ENCODE results near the gene CYS1. TPM values are rescaled to one million over a fixed set of nuclear protein-coding genes. Genes with fewer than 3 reads are reported as not detected.

Gene CYS1
- polyA plus RNA-seq, 1 donor from 2014 or later = not detected

DNA sequence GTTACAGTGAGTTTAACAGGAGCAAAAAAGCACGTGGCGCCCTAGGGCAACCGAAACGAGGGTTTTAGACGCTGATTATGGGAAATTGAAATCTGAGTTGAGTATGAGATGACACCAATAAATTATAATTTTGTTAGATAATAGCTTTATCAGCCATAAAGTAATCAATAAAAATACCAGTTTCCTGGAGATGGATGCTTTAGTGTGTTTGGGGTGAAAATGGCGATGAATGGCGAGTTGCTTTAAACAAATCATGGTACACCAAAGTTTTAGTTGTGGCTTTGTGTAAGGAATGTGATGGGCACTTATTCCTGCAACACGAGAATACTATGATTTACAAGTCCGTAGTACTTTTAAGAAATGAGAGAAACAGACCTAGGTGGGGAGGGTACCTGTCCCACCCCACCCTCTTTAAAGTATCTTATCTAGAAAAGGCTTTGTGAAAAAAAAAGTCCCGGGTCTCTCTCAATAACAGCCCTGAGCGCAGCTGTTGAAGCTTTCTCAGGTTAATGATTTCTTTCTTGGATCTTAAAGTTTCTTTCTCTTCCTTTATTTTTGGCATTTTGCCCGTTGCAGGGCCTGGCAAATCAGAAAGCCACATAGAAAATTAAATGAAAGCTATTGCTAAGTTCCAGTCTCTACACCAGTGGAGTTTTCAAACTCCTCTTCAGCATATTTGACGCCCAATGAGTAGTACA, 40.8 kb upstream of the CYS1 start:
- H3K27me3 ChIP-seq (ENCODE audit: insufficient read depth, low read depth, low read length) = peaks cover 7% of the 10 kb centered on the region
- H3K27ac ChIP-seq (ENCODE audit: low read length) = no peak overlapping the region
- H3F3A ChIP-seq (ENCODE audit: insufficient read depth, low read length, poor library complexity, severe bottlenecking) = no peaks in the 10 kb centered on the region
- no peaks in the 10 kb centered on the region for H4K20me1 ChIP-seq (ENCODE audit: insufficient read depth)
- H3K9me3 ChIP-seq (ENCODE audit: low read length) = no peaks in the 10 kb centered on the region
- H3K36me3 ChIP-seq (ENCODE audit: insufficient read depth, low read length) = no peaks in the 10 kb centered on the region
- H3K9ac ChIP-seq (ENCODE audit: low read length) = no peak overlapping the region
- peaks cover 13% of the 10 kb centered on the region for H3K79me2 ChIP-seq (replicated peaks; ENCODE audit: insufficient read depth, low read length)
- TF ChIP-seq CTCF (IDR thresholded peaks at IDR 0.05; ENCODE audit: poor library complexity, severe bottlenecking) (no peak), EZH2 (IDR thresholded peaks at IDR 0.05; ENCODE audit: borderline replicate concordance, insufficient read depth, low read length, poor library complexity, severe bottlenecking) (no peak)
- peak overlapping the region; percentile 76 for H3K4me3 ChIP-seq (ENCODE audit: low read length)
- H3K4me2 ChIP-seq (ENCODE audit: low read length) = peak overlapping the region; percentile 63
- H3K9me2 ChIP-seq (ENCODE audit: insufficient read depth, low read length) = no peaks in the 10 kb centered on the region
- no peak overlapping the region for H2AFZ ChIP-seq (ENCODE audit: low read depth, low read length)

- Histone ChIP-seq H3F3A (ENCODE audit: insufficient read depth, low read length, poor library complexity, severe bottlenecking) (no peaks in the 10 kb centered on the region), H3K4me3 (ENCODE audit: low read length) (peak overlapping the region; percentile 76), H3K27ac (ENCODE audit: low read length) (no peak overlapping the region), H3K27me3 (ENCODE audit: insufficient read depth, low read depth, low read length) (peaks cover 7% of the 10 kb centered on the region), H3K36me3 (ENCODE audit: insufficient read depth, low read length) (no peaks in the 10 kb centered on the region), H3K9me3 (ENCODE audit: low read length) (no peaks in the 10 kb centered on the region), H3K9ac (ENCODE audit: low read length) (peak overlapping the region; percentile 13), H2AFZ (ENCODE audit: low read depth, low read length) (no peak overlapping the region), H3K79me2 (replicated peaks; ENCODE audit: insufficient read depth, low read length) (peaks cover 13% of the 10 kb centered on the region), H3K4me2 (ENCODE audit: low read length) (peak overlapping the region; percentile 63), H4K20me1 (ENCODE audit: insufficient read depth) (no peaks in the 10 kb centered on the region), H3K9me2 (ENCODE audit: insufficient read depth, low read length) (no peaks in the 10 kb centered on the region)
- no peak for TF ChIP-seq POLR2AphosphoS5 (IDR thresholded peaks at IDR 0.05)
- peak; percentile 23 for TF ChIP-seq SMC3 (conservative IDR thresholded peaks at IDR 0.05; ENCODE audit: poor library complexity)
- TF ChIP-seq EZH2 (IDR thresholded peaks at IDR 0.05; ENCODE audit: borderline replicate concordance, insufficient read depth, low read length, poor library complexity, severe bottlenecking) = no peak
- no peak for TF ChIP-seq TAF1 (IDR thresholded peaks at IDR 0.05; ENCODE audit: low read depth)
- peak; percentile 67 for TF ChIP-seq MXI1 (conservative IDR thresholded peaks at IDR 0.05; ENCODE audit: poor library complexity, severe bottlenecking)
- TF ChIP-seq, protein P1, sequence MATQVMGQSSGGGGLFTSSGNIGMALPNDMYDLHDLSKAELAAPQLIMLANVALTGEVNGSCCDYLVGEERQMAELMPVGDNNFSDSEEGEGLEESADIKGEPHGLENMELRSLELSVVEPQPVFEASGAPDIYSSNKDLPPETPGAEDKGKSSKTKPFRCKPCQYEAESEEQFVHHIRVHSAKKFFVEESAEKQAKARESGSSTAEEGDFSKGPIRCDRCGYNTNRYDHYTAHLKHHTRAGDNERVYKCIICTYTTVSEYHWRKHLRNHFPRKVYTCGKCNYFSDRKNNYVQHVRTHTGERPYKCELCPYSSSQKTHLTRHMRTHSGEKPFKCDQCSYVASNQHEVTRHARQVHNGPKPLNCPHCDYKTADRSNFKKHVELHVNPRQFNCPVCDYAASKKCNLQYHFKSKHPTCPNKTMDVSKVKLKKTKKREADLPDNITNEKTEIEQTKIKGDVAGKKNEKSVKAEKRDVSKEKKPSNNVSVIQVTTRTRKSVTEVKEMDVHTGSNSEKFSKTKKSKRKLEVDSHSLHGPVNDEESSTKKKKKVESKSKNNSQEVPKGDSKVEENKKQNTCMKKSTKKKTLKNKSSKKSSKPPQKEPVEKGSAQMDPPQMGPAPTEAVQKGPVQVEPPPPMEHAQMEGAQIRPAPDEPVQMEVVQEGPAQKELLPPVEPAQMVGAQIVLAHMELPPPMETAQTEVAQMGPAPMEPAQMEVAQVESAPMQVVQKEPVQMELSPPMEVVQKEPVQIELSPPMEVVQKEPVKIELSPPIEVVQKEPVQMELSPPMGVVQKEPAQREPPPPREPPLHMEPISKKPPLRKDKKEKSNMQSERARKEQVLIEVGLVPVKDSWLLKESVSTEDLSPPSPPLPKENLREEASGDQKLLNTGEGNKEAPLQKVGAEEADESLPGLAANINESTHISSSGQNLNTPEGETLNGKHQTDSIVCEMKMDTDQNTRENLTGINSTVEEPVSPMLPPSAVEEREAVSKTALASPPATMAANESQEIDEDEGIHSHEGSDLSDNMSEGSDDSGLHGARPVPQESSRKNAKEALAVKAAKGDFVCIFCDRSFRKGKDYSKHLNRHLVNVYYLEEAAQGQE (IDR thresholded peaks at IDR 0.05; ENCODE audit: borderline replicate concordance) = no peak
- peak; percentile 25 for TF ChIP-seq RAD21 (conservative IDR thresholded peaks at IDR 0.05)
- no peak for TF ChIP-seq CTCF (IDR thresholded peaks at IDR 0.05; ENCODE audit: poor library complexity, severe bottlenecking)
- no peak for TF ChIP-seq EP300 (conservative IDR thresholded peaks at IDR 0.05; ENCODE audit: poor library complexity, severe bottlenecking)
Observed at GRCh38 chr2:10120158-10120876, 40.1 kb upstream of the CYS1 start.

All from neural cell (in vitro differentiated cells).